ENCODE results near the gene FAM200B. TPM values are rescaled to one million over a fixed set of nuclear protein-coding genes. Genes with fewer than 3 reads are reported as not detected.

Gene FAM200B
- total and polyA plus RNA-seq, 11 donors: 23.2 to 37.7 (median 32.2) TPM

DNA sequence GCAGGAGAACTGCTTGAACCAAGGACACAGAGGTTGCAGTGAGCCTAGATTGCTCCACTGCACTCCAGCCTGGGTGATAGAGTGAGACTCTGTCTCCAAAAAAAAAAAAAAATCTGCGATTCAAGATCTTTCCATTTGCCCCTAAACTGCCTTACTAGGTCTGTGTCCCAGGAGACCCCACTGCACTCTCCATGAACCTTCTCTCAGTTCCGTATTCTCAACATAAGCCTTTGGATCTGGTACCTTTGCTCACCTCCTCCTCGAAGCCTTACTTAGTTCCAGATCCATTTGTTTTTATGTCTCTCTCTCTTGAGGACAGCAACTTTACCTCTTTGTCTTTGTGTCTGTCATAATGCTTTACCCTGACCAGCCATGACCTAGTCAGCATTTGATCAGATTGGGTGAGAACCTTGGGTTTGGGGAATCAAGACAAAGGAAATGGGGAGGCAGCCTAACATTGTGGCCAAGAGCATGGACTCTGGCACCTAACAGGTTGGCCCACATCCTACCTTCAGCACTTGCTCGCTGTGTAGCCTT lies 55.0 kb downstream of the FAM200B start:
- WGBS, 4 donors: 72 to 96% (median 84%) methylated on average over 4 of the region's 4 CpGs
- Histone ChIP-seq H3K36me3 (no peaks in the 10 kb centered on the region), H3K4me3 (no peak overlapping the region), H3K27me3 (no peaks in the 10 kb centered on the region), H3K27ac (no peak overlapping the region), H3K4me1 (no peaks in the 10 kb centered on the region), H3K9me3 (peaks cover 0 to 6% (median 0%) of the 10 kb centered on the region in 12 donors)
- ATAC-seq (no peak), DNase-seq (no peak)
- TF ChIP-seq POLR2A (IDR thresholded peaks at IDR 0.05): no peak
- TF ChIP-seq, protein P1, sequence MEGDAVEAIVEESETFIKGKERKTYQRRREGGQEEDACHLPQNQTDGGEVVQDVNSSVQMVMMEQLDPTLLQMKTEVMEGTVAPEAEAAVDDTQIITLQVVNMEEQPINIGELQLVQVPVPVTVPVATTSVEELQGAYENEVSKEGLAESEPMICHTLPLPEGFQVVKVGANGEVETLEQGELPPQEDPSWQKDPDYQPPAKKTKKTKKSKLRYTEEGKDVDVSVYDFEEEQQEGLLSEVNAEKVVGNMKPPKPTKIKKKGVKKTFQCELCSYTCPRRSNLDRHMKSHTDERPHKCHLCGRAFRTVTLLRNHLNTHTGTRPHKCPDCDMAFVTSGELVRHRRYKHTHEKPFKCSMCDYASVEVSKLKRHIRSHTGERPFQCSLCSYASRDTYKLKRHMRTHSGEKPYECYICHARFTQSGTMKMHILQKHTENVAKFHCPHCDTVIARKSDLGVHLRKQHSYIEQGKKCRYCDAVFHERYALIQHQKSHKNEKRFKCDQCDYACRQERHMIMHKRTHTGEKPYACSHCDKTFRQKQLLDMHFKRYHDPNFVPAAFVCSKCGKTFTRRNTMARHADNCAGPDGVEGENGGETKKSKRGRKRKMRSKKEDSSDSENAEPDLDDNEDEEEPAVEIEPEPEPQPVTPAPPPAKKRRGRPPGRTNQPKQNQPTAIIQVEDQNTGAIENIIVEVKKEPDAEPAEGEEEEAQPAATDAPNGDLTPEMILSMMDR (IDR thresholded peaks at IDR 0.05): no peak
- intact Hi-C loops (cut with DNase I): loop anchor here in 2 of 10 donors (10.0 kb wide), 2 partner anchors 148 to 268 kb away; no protein-coding TSS in a partner anchor

DNA sequence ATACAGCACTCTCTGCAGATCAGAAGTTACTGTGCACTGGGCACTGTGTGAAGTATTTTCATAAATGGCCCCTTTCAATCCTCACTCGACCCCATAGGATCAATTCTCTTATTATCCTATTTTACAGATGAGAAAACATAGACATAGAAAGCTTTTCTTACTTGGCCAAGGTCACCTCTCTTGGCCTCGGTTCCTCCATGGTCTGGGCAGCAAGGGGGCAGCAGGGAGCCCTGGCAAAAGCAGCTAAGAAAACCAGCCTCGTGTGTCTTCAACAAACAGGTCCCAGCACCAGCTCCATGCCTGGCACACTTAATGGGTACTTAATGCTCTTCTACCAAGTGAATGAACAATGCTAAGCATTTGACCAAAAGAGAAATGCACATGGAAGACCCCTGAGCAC lies 55.6 kb downstream of the FAM200B start:
- Histone ChIP-seq H3K4me3 (no peak overlapping the region), H3K36me3 (no peaks in the 10 kb centered on the region), H3K4me1 (no peaks in the 10 kb centered on the region), H3K9me3 (peaks cover 0 to 13% (median 0%) of the 10 kb centered on the region in 12 donors), H3K27ac (no peak overlapping the region), H3K27me3 (no peaks in the 10 kb centered on the region)
- ATAC-seq (no peak), DNase-seq (no peak)
- 63 to 80% (median 71%) methylated on average over 3 of the region's 3 CpGs for WGBS, 4 donors
- intact Hi-C loops (cut with DNase I): loop anchor here in 2 of 10 donors (10.0 kb wide), 2 partner anchors 148 to 268 kb away; no protein-coding TSS in a partner anchor
- TF ChIP-seq, protein P1 (IDR thresholded peaks at IDR 0.05): peak in 1 of 12 donors; percentile 6
- TF ChIP-seq POLR2A (IDR thresholded peaks at IDR 0.05): no peak

DNA sequence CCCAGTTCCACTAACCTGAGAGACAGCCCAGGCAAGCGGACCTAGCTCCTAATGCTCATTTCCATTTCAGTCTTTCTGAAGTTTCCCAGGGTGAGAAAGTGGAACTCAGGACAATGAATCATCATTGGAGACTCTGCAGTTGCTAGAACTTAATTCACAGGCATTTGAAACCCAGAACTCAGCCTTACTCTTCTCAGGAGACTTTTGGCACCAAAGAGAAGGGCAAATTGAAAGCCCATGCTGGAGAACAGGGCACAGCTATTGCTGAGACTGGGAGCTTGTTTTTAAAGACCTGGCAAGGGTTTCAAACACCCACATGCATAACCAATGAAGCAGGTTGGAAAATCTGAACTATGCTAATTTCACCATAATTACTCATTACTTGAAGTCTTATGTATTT lies 57.2 kb downstream of the FAM200B start:
- H3K4me1 ChIP-seq: no peaks in the 10 kb centered on the region
- peaks cover 0 to 16% (median 0%) of the 10 kb centered on the region in 12 donors for H3K9me3 ChIP-seq
- H3K36me3 ChIP-seq: no peaks in the 10 kb centered on the region
- intact Hi-C loops (cut with DNase I): loop anchor here in 2 of 10 donors (10.0 kb wide), 2 partner anchors 146 to 266 kb away; no protein-coding TSS in a partner anchor
- DNase-seq (no peak), ATAC-seq (no peak)
- H3K27ac ChIP-seq: no peak overlapping the region
- WGBS, 4 donors: 82 to 100% (median 95%) methylated on average over 1 of the region's 1 CpG
- H3K4me3 ChIP-seq: no peak overlapping the region
- no peaks in the 10 kb centered on the region for H3K27me3 ChIP-seq
- TF ChIP-seq, protein P1 (IDR thresholded peaks at IDR 0.05): no peak
- TF ChIP-seq POLR2A (IDR thresholded peaks at IDR 0.05): no peak

Other genes with a start within 250 kb of the FAM200B start
- 10 to 100 TPM in 3 of 9 donors, 1 to 10 TPM in 6; 3.1 to 14.4 (median 9.0) TPM for gene CC2D2A, start 211.9 kb upstream of the FAM200B start, total RNA-seq
- gene CC2D2A, start 211.9 kb upstream of the FAM200B start, polyA plus RNA-seq: 1 to 10 TPM; 3.4 to 5.6 TPM
- 100 to 1,000 TPM in 1 of 9 donors, 10 to 100 TPM in 8; 71.1 to 112 (median 82.1) TPM for gene FBXL5, start 26.5 kb upstream of the FAM200B start, total RNA-seq
- gene FBXL5, start 26.5 kb upstream of the FAM200B start, polyA plus RNA-seq: 10 to 100 TPM; 32.7 to 48.9 TPM
- 10 to 100 TPM in 1 of 9 donors, 1 to 10 TPM in 8; 1.3 to 18.4 (median 2.1) TPM for gene BST1, start 21.2 kb downstream of the FAM200B start, total RNA-seq
- 1 to 10 TPM; 1.9 to 2.5 TPM for gene BST1, start 21.2 kb downstream of the FAM200B start, polyA plus RNA-seq
- 10 to 100 TPM in 3 of 9 donors, 1 to 10 TPM in 6; 1.0 to 12.4 (median 3.0) TPM for gene CD38, start 96.5 kb downstream of the FAM200B start, total RNA-seq
- 1 to 10 TPM; 1.8 to 2.1 TPM for gene CD38, start 96.5 kb downstream of the FAM200B start, polyA plus RNA-seq